ENCODE results near the gene CRHR2.
"Not testable (repeated sequence)": the region's sequence is repeated elsewhere in the genome, so short reads cannot be mapped to it uniquely, and the experiment has no call there.

DNA sequence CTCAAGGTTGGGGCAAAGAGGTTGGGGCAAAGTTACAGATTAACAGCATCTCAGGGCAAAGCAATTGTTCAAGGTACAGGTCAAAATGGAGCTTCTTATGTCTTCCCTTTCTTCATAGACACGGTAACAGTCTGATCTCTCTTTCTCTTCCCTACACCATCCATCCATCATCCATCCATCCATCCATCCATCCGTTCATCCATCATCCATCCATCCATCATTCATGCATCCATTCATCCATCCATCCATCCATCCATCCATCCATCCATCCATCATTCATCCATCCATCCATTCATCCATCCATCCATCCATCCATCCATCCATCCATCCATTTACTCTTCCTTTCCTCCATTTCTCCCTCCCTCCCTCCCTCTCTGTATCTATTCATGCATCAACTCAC lies 37.2 kb upstream of the CRHR2 start:
- TF ChIP-seq EZH2phosphoT487 (IDR thresholded peaks at IDR 0.05; ENCODE audit: low read length); EZH2 (optimal IDR thresholded peaks at IDR 0.05; ENCODE audit: low read depth, low read length): not testable (repeated sequence)
- TF ChIP-seq, protein P1, sequence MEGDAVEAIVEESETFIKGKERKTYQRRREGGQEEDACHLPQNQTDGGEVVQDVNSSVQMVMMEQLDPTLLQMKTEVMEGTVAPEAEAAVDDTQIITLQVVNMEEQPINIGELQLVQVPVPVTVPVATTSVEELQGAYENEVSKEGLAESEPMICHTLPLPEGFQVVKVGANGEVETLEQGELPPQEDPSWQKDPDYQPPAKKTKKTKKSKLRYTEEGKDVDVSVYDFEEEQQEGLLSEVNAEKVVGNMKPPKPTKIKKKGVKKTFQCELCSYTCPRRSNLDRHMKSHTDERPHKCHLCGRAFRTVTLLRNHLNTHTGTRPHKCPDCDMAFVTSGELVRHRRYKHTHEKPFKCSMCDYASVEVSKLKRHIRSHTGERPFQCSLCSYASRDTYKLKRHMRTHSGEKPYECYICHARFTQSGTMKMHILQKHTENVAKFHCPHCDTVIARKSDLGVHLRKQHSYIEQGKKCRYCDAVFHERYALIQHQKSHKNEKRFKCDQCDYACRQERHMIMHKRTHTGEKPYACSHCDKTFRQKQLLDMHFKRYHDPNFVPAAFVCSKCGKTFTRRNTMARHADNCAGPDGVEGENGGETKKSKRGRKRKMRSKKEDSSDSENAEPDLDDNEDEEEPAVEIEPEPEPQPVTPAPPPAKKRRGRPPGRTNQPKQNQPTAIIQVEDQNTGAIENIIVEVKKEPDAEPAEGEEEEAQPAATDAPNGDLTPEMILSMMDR (IDR thresholded peaks at IDR 0.05; ENCODE audit: low read length), result not testable (repeated sequence)
